Left lobe of liver (tissue), 2 donors: Measurements from ENCODE around the gene TLX2. TPM values are rescaled to one million over a fixed set of nuclear protein-coding genes. Genes with fewer than 3 reads are reported as not detected.
"Not testable (repeated sequence)": the region's sequence is repeated elsewhere in the genome, so short reads cannot be mapped to it uniquely, and the experiment has no call there.

Source experiments
- ATAC-seq: fragments of 200-7000 bp; cut with Tn5 transposase; one replicate; pipeline ENCODE4 v1.9.1; 2020; ENCODE audit warnings: mild to moderate bottlenecking, moderate library complexity
- DNase-seq: peaks from one replicate; pipeline ENCODE4 v3.0.0-alpha.2; 2020; ENCODE audit warnings: low spot score
- total RNA-seq: library from RNA; stranded (reverse); gene quantifications from one replicate; pipeline ENCODE4 v1.2.1, GENCODE V29; 2021
- donor health status: DM: no; HTN: no; CAD: no; lungs with moderate emphysema.
- donor health status: DM: no; HTN: yes; CAD: no.

Gene TLX2
- 0.08 TPM for total RNA-seq

DNA sequence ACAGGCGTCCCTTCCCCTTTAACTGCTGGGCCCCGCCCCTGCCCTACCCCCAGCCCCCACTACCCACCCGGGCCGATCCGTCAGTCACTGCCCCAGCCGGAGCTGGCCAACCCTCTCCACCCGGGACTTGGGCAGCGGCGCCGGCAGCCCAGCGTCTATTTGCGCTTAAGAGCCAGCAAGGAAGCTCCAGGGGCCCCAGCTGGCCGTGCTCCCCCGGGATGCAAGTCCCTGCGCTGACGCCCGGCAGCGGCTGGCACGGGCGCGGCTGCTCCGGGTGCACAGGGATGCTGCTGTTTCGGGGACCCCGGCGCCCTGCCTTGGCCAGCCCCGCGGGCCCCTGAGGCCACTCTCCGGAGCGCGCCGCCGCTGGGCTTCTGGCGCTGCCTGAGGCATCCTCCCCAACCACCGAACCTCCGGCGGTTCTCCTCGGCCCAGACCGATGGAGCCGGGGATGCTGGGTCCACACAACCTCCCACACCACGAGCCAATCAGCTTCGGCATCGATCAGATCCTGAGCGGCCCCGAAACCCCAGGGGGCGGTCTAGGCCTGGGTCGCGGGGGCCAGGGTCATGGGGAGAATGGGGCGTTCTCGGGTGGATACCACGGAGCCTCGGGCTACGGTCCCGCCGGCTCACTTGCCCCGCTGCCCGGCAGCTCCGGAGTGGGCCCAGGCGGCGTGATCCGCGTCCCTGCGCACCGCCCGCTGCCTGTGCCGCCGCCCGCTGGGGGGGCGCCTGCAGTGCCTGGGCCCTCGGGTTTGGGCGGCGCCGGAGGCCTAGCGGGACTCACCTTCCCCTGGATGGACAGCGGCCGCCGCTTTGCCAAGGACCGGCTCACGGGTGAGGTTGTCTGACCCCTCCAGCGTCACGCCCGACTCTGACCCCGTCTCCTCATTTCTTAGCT lies at the start of gene TLX2:
Gene TLX2, plus strand, starts transcription at position 83 of the 903 bp plus-strand sequence. Its CDS starts 357 bp downstream, at position 440.
- DNase-seq (no peak), ATAC-seq (no peak)

DNA sequence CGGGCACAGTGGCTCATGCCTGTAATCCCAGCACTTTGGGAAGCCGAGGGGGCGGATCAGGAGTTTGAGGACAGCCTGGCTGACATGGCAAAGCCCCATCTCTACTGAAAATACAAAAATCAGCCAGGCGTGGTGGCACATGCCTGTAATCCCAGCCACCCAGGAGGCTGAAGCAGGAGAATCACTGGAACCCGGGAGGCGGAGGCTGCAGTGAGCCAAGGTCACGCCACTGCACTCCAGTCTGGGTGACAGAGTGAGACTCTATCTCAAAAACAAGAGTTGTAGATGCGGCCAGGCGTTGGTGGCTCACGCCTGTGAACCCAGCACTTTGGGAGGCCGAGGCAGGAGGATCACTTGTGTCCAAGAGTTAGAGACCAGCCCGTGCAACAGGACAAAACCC lies 43.5 kb upstream of the TLX2 start:
- not testable (repeated sequence) for DNase-seq

DNA sequence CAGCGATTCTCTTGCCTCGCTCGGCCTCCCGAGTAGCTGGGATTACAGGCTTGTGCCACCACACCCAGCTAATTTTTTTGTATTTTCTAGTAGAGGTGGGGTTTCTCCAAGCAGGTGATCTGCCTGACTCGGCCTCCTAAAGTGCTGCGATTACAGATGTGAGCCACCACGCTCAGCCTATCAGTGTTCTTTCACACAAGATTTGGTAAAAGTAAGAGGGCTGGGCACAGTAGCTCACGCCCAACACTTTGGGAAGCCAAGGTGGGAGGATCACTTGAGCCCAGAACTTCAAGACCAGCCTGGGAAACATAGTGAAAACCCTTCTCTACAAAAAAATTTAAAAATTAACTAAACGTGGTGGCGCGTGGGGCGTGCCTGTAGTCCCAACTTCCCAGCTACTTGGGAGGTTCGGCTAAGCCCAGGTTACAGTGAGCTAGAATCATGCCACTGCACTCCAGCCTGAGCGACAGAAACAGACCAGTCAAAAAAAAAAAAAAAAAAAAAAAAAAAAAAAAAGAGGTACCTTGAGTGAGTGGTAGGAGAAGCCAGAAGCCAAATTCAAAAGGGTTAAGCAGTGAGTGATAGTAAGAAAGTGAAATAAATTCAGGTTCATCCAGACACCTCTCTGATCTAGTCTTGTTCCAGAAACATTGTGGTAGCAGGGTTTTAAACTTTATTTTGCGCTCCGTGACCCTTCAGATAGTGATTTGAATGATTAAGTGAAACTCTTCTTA lies 42.8 kb upstream of the TLX2 start:
- ATAC-seq (peak; percentile 46), DNase-seq (no peak)

More for the DNA sequence above, 43.5 kb upstream of the TLX2 start:
- ATAC-seq, result not testable (repeated sequence)

DNA sequence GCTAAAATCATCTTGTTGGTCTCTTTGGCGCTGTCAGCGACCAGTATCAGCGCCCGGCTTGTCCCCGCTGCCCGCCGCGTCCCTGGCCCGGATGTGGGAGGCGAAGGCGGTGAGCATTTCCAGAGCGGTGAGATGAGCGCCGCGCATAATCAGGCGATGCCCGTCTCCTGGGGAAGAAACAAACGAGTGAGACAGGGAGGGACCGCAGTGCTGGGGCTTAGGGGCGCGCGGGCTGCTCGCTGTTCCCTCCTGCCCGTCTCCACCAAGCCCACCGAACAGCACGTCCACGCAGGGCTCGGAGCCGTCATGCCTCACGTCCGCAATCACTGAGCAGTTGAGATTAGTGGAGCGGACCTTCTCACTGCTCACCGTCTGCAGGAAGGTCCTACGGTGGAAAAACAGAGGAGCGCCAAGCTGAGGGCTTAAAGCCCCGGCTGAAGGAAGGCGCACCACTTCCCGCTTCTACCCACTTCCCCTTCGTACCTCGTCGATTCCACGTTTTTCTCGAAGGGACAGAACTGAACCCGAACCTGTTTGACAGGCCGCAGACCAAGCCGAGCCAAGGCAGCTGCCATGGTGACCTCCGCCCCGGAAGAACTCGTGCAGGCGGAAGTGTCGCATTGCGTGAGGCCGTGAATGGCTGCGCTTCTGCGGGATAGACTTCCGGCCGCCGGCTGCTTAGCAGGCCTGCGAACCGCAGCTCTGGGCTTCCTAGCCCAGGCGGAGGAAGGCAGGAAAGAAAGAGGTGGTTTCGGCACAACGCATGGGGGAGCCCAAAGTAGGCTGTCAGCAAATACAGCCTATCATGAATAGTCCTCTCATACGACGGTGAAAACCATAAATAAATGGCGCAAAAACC lies 41.9 kb upstream of the TLX2 start, which contains the start of gene MRPL53:
Gene MRPL53, minus strand, starts transcription at position 595 of the 859 bp plus-strand sequence. Its CDS starts 20 bp downstream, at position 575.
- DNase-seq, result peak; percentile 96

DNA sequence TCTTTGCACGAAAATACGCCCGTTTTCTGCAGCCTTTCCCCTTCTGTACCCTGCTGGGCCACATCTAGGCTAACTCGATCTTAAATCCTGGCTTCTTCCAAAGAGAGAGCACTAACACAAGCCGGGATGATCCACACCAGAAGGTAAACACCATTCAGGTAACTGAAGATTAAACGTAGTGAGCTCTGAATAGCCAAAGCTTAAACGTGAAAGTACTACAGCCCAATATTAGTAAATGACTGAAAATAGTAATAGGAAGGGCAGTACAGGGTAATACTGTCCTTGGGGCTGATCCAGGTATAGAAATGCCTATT lies 41.3 kb upstream of the TLX2 start:
- DNase-seq (no peak), ATAC-seq (peak; percentile 16)

More for the DNA sequence above, 41.9 kb upstream of the TLX2 start, which contains the start of gene MRPL53:
- peak; percentile 91 for ATAC-seq

DNA sequence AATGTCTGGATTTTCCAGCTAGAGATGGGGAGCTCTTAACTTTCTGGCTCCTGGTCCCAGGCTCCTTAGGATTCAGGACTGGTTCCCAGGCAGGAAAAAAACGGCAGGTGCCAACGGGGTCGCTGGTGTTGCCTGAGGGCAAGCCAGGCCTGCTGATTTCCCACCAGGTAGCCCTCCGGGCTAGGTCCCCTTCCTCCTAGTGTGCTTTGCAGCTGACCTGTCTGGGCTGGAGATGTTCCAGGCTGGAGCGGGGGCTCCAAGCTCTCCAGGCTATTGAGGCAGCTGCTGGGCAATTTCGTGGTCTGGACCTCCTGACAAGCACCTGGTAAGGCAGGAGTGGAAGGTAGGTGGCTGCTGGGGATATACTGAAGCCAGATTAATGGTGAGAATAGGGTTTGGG lies 39.8 kb upstream of the TLX2 start:
- DNase-seq, result no peak
- no peak for ATAC-seq

DNA sequence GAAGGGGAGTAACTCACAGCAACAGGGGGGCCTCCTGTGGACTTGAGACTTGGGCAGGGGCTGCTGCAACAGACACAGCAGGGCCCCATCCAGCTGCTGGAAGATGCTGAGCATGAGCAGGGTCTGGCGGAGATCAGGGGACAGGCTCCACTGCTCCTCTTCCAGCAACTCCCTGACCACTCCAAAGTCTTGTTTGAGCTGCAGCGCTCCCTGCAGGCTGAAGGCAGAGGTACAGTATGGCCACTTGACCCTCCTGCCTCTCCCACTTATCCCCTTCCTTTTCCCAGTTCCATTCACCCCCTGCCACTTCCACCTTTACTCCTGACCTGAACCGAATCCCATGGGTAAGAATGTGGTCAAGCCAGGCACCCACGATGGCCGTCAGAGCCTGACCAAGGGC lies 39.4 kb upstream of the TLX2 start:
- no peak for ATAC-seq
- DNase-seq, result no peak

DNA sequence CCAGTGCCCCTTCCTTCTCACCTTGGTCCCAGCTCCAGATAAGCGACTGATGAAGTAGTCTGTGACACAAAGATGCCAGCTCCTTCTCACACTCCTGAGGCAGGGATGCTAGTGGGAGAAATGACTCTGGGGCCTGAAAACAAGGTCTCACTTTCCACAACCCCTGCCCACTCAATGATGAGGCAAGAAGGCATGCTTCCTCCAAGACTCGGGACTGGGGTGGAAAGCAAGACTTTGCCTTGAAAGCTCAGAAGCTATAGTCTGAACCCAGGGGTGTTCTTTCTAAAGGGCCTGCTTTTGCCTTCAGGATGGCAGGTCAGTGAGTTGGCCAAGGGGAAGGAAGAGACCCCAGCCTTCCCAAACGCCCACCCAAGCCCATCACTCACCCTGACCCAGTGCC lies 32.8 kb upstream of the TLX2 start:
- ATAC-seq (no peak), DNase-seq (no peak)

DNA sequence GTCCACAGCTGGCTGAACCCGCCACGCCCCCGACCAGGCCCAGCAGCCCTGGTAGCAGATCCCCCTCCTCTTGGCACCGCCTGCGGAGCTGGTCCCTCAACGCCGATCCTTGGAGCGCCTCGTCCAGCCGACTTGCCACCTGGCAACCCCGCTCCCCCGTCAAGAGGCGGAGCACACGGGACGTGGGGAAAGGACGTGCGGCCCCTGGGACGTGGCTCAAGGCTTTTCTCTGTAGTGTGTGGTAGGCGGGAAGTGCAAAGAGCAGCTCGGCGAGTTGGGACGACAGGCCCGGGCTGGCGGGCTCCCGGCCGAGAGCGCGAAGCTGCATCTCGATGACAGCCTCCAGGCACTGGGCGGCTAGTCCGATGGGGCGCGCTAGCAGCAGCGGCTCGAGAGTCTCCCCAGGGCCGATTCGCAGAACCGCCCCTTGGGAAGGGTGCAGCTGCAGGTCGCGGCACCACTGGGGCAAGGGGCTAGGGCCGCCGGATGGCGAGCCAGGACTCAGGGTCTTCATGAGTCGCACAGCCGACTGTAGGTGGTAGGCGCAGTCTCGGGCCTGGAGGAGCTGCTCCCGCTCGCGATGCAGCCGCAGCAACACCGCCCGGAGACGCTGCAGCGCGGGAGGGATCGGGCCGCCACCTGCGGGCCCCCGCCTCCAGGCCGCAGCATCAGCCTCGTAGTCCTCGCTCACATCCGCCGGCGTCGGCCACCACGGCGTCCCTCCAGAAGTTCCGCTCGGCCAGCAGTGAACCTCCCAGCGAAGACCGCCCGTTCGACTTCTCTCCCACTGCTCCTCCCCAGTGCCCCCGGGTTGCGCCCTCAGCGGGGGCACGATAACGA lies 32.1 kb upstream of the TLX2 start:
- peak; percentile 62 for DNase-seq
- ATAC-seq, result peak; percentile 51

DNA sequence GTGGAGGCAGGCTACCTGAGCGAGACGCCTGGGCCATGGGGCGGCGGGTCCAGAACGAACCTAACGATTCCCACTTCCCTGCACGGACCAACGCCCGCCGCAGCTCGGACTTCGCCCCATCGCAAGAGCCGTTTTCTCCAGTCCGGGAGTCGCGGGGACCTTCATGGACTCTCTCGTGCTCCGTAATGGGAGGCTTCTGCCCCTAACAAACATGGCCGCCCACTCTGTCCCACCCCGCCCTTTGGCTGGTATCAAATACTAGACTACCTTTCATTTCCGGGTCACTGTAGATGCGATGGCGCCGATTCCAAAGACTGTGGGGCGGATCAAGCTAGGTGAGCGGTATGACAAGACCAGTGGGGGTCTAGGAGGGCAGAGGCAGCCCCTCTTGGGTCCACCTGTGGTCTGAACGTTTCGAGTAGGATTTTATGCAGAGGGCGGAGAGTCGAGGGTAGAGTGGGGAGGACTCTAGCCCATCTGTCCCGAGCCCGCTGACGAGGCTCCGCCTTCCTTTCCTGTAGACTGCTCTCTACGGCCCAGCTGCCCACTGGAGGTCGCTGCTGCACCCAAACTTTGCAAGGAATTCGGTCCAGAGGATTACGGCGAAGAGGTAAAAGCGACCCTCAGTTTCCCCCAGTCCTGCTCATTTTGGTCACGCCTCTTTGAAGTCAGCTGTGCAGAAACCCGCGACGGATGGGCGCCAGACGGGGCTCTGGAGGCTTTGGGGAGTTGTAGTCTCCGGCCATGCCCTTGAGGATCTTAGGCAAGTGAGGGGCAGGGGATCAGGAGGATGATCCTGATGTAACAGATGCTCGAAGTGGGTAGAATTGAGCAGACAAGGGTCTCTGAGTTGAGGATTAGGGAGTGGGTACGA lies 31.2 kb upstream of the TLX2 start, which contains the start of the genes CCDC142 and TTC31:
Gene CCDC142, minus strand, starts transcription at position 198 of the 874 bp plus-strand sequence. Its CDS starts 161 bp downstream, at position 37.
Gene TTC31, plus strand, starts transcription at position 281 of the 874 bp plus-strand sequence. Its CDS starts 15 bp downstream, at position 296.
- DNase-seq (peak; percentile 97), ATAC-seq (peak; percentile 90)

DNA sequence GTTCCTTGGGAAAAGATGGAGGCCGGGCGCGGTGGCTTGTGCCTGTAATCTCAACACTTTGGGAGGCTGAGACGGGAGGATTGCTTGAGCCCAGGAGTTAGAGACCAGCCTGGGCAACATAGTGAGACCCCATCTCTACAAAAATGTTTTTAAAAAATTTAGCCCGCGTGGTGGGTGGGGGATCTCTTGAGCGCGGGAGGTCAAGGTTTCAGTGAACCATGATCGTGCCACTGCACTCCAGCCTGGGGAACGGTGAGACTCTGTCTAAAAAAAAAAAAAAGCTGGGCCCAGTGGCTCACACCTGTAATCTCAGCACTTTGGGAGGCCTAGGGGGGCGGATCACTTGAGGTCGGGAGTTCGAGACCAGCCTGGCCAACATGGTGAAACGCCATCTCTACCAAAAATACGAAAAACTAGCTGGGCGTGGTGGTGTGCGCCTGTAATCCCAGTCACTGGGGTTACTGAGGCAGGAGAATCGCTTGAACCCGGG lies 30.5 kb upstream of the TLX2 start:
- DNase-seq, ATAC-seq: not testable (repeated sequence)

DNA sequence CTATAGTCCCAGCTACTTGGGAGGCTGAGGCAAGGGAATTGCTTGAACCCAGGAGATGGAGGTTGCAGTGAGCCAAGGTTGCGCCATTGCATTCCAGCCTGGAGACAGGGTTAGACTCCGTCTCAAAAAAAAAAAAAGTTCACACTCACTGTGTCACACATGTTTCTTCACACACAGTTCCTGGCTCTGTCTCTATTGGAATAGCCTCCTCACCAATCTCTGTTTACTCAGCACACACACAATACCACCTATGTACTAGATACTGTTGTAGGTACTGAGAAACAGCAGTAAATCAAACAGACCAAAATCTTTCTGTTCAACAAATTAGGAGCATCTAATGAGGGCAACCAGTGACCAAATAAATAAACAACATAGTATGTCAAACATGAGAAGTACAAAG lies 28.1 kb upstream of the TLX2 start:
- ATAC-seq (peak; percentile 6), DNase-seq (no peak)

DNA sequence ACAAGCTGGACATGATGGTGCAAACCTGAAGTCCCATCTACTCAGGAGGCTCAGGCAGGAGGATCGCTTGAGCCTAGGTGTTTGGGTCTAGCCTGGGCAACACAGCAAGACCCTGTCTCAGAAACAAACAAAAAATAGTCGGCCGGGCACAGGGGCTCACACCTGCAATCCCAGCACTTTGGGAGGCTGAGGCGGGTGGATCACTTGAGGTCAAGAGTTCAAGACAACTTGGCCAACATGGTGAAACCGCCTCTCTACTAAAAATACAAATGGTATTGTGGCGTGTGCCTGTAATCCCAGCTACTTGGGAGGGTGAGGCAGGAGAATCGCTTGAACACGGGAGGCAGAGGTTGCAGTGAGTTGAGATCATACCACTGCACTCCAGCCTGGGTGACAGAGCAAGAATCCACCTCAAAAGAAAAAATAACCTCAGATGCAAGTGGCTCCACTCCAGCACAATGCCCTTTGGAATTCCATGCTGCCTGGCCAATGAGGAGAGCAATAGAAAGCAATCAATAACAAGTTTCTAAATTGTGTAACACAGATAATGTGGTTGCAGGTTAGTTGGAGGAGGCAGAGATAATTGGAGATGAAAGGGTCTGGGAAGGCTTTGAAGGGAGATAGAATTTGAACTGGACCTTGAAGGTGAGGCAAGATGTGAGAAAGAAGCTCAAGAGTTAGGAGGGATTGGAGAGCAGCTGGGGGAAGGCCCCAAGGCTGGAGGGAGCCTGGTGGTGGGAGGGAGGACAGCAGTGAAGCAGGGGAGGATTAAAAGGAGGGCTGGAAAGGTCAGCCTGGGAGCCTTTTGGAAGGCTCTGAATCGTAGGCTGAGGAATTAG lies 25.4 kb upstream of the TLX2 start:
- peak; percentile 86 for DNase-seq
- peak; percentile 61 for ATAC-seq

DNA sequence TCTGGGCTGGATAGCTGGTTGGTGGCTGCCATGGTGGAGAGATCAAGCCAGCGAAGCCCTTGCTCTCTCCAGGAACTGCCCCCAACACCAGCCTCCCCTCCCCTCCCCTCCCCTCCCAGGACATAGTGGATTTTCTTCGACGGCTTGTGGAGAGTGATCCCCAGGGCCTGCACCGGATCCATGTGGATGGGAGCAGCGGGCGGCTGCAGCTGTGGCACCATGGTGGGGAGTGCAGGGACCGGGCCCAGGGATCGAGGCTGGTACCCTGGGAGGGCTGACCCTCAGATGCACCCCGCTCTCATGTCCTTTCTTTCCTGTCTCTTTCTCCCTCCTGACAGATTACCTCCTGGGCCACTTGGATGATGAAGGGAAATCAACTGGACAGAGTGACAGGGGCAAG lies 24.3 kb upstream of the TLX2 start:
- DNase-seq (no peak), ATAC-seq (no peak)

DNA sequence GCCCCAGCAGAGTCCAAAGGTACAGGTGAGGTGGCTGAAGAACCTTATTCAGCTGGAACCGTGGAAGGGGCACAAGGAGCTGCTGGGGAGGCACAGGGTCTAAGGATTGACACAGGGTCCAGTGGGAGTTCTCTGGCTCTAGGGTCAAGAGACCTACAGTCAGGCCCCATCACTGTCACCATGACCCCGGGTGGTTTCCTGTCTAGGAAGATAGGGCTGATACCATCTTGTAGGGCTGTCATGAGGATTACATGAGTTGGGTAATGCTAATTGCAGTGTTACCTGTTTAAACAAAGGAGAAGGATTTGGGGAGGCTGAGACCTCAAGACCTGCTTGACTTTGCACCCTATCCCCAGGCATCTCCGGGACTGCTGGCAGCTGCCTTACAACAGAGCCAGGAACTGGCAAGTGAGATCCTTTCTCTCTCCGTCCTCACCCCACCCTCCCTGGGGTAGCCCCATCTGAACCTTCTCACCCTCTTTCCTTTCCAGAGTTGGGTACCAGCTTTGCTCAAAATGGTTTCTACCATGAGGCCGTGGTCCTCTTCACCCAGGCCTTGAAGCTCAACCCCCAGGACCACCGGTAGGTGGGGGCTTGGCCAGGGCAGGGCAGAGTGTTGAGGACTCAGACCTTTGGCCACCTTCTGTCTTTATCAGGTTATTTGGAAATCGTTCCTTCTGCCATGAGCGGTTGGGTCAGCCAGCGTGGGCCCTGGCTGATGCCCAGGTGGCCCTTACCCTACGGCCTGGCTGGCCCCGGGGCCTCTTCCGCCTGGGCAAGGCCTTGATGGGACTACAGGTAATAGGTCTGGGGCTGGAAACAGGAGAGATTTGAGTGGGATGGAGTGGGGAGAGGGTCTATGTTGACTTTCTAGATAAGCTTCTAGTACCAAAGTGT lies 22.4 kb upstream of the TLX2 start:
- ATAC-seq, result peak; percentile 70
- DNase-seq, result peak; percentile 90

DNA sequence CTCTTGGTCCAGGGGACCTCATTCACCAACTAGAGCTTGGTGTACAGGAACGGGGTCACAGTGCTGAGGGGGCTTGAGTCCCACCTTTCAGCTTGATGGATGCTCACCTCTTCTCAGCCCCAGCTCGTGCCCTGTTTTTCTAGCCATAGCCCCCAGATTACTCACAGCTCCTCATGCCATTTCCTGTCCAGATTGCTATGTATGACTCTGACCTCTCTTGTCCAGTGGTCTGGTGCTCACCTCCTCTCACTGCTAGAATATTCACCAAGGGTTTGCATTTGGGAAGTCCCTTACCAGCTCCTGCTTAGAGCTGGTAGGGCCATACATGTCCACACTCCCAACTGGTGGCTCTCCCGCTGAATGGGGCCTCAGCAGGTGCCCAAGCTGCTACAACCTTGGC lies 20.7 kb upstream of the TLX2 start:
- ATAC-seq (no peak), DNase-seq (no peak)

DNA sequence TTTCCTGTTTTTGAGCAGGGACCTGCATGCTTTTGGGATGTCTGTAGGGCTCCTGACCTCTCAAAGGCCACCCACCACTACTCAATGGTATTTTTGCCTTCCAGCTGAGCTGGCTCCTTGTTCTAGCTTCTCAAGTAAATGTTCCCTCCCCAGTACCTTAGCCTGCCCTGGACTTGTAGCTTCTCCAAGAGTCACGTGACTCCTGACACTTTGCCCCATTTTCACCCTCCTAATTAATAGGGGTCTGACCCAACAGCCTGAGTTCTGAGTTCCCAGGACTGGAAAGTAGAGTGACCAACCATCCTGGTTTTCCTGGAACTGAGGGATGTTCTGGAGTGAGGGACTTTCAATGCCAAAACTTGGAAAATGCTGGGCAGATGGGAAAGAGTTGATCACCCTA lies 18.8 kb upstream of the TLX2 start:
- no peak for ATAC-seq
- no peak for DNase-seq
